ENCODE results near the gene IKZF2. TPM values are rescaled to one million over a fixed set of nuclear protein-coding genes. Genes with fewer than 3 reads are reported as not detected.
A peak's percentile ranks its signal among the peaks of the same experiment; 100 is the strongest.

The IKZF2 gene
- total RNA-seq, 1 donor: 15.1 TPM

- no peak for TF ChIP-seq CTCF (IDR thresholded peaks at IDR 0.05; ENCODE audit: insufficient read depth, low read depth, low read length)
- no peak for DNase-seq (ENCODE audit: low read depth)
- H3K4me3 ChIP-seq (ENCODE audit: low read depth, low read length): no peak overlapping the region
These were observed 160.3 kb downstream of the IKZF2 start for GRCh38 chr2:212991120-212991519.

- no peak overlapping the region for H3K4me3 ChIP-seq (ENCODE audit: low read depth, low read length)
- TF ChIP-seq CTCF (IDR thresholded peaks at IDR 0.05; ENCODE audit: insufficient read depth, low read depth, low read length): no peak
- no peak for DNase-seq (ENCODE audit: low read depth)
These were observed 160.7 kb downstream of the IKZF2 start for GRCh38 chr2:212990697-212991096.

GRCh38 chr2:212987492-212987891, 163.9 kb downstream of the IKZF2 start:
- DNase-seq (ENCODE audit: low read depth): no peak
- no peak for TF ChIP-seq CTCF (IDR thresholded peaks at IDR 0.05; ENCODE audit: insufficient read depth, low read depth, low read length)

GRCh38 chr2:212984129-212984528, 167.3 kb downstream of the IKZF2 start:
- DNase-seq (ENCODE audit: low read depth): peak; percentile 21
- no peak for TF ChIP-seq CTCF (IDR thresholded peaks at IDR 0.05; ENCODE audit: insufficient read depth, low read depth, low read length)

More at GRCh38 chr2:212987492-212987891, 163.9 kb downstream of the IKZF2 start:
- H3K4me3 ChIP-seq (ENCODE audit: low read depth, low read length): no peak overlapping the region

GRCh38 chr2:212979799-212980198, 171.6 kb downstream of the IKZF2 start:
- TF ChIP-seq CTCF (IDR thresholded peaks at IDR 0.05; ENCODE audit: insufficient read depth, low read depth, low read length): no peak
- no peak overlapping the region for H3K4me3 ChIP-seq (ENCODE audit: low read depth, low read length)

More at GRCh38 chr2:212984129-212984528, 167.3 kb downstream of the IKZF2 start:
- no peak overlapping the region for H3K4me3 ChIP-seq (ENCODE audit: low read depth, low read length)

GRCh38 chr2:212979046-212979612, 172.3 kb downstream of the IKZF2 start:
- H3K4me3 ChIP-seq (ENCODE audit: low read depth, low read length): no peak overlapping the region
- no peak for TF ChIP-seq CTCF (IDR thresholded peaks at IDR 0.05; ENCODE audit: insufficient read depth, low read depth, low read length)
- DNase-seq (ENCODE audit: low read depth): no peak

More at GRCh38 chr2:212979799-212980198, 171.6 kb downstream of the IKZF2 start:
- DNase-seq (ENCODE audit: low read depth): no peak

- H3K4me3 ChIP-seq (ENCODE audit: low read depth, low read length): no peak overlapping the region
- DNase-seq (ENCODE audit: low read depth): no peak
- TF ChIP-seq CTCF (IDR thresholded peaks at IDR 0.05; ENCODE audit: insufficient read depth, low read depth, low read length): no peak
These were observed 174.3 kb downstream of the IKZF2 start for GRCh38 chr2:212977152-212977551.
